Stomach (tissue), 9 donors: ENCODE data around the gene COL23A1. TPM values are rescaled to one million over a fixed set of nuclear protein-coding genes. Genes with fewer than 3 reads are reported as not detected.

ENCODE experiments used
- DNase-seq, 2 donors: peaks; one replicate each; pipeline versions ENCODE4 v3.0.0 to v3.0.0-alpha.2; 2013 to 2019
- H3K27ac ChIP-seq, 5 donors: fragments of 200-600 bp in 4 of 5; sonication (generic) in 4 of 5; one replicate each; pipeline ENCODE4 v1.5.1; 2013 to 2019; ENCODE audit warnings: mild to moderate bottlenecking in 1 of 5, moderate library complexity in 1 of 5
- H3K27me3 ChIP-seq, 3 donors: fragments of 200-600 bp; sonication (generic); one replicate each; pipeline ENCODE4 v1.5.1; 2017 to 2019; ENCODE audit warnings: mixed run types in 1 of 3
- H3K36me3 ChIP-seq, 4 donors: fragments of 200-600 bp; sonication (generic); 1 replicate in 3 of 4; 2 replicates in 1 of 4; pipeline ENCODE4 v1.5.1; 2016 to 2019
- H3K4me1 ChIP-seq, 4 donors: fragments of 200-600 bp; sonication (generic); one replicate each; pipeline ENCODE4 v1.5.1; 2016 to 2019
- H3K4me3 ChIP-seq, 4 donors: fragments of 200-600 bp; sonication (generic) in 3 of 4; one replicate each; pipeline ENCODE4 v1.5.1; 2016 to 2019; ENCODE audit warnings: mild to moderate bottlenecking in 1 of 4
- H3K9me3 ChIP-seq, 4 donors: fragments of 200-600 bp; sonication (generic); one replicate each; pipeline ENCODE4 v1.5.1; 2016 to 2019
- CTCF ChIP-seq, 7 experiments: fragments of 450-650 bp in 4 of 7; fragments of 200-600 bp in 3 of 7; sonication (generic) in 3 of 7; IDR thresholded peaks; one replicate each; pipeline ENCODE4 v1.5.1; 2016 to 2019; ENCODE audit warnings: antibody characterized with exemption in 7 of 7, control low read depth in 2 of 7, mild to moderate bottlenecking in 1 of 7
- EP300 ChIP-seq: sonication (generic); formaldehyde crosslinking; IDR thresholded peaks from one replicate; pipeline ENCODE4 v1.6.1; 2017; ENCODE audit warnings: antibody characterized with exemption
- POLR2A ChIP-seq, 4 donors: fragments of 450-650 bp; IDR thresholded peaks; one replicate each; pipeline ENCODE4 v1.6.1; 2016; ENCODE audit warnings: antibody characterized with exemption in 4 of 4, control low read depth in 2 of 4, mild to moderate bottlenecking in 1 of 4, moderate library complexity in 1 of 4
- POLR2AphosphoS5 ChIP-seq, 3 donors: sonication (generic); formaldehyde crosslinking; IDR thresholded peaks; one replicate each; pipeline ENCODE4 v1.6.1; 2016; ENCODE audit warnings: antibody characterized with exemption in 3 of 3
- WGBS, 5 donors: extraction: QIAGEN DNeasy Blood & Tissue Kit in 3 of 5; methylation state at CpG; one replicate each; pipeline versions ENCODE4 v1.1.5 to v1.1.7; 2013 to 2018; 5-methylcytosine and 5-hydroxymethylcytosine counted together
- intact Hi-C: fragments of 100-400 bp; cut with DNase I; formaldehyde crosslinking; loops from one replicate; pipeline ENCODE4 v1.15.1; 2023; ENCODE audit warnings: low total_unique reads
- polyA plus RNA-seq, 3 donors: library from polyadenylated mRNA; stranded (reverse); fragments of 200-250 nt; gene quantifications; one replicate each; pipeline ENCODE4 v1.2.3, GENCODE V29; 2013
- total RNA-seq, 5 donors: library from RNA; depleted of rRNA; stranded (reverse); fragments of >200 nt; gene quantifications; one replicate each; pipeline versions ENCODE4 v1.1.0 to v1.2.3, GENCODE V29; 2014 to 2016
- donor health status: healthy with polysubstance abuse.
- donor health status: Bipolar disorder and iron deficiency.
- donor health status: healthy.

COL23A1 gene
- total and polyA plus RNA-seq, 8 donors, result under 0.01 to 7.0 (median 1.4) TPM

GRCh38 chr5:178477802-178478201, 112.4 kb downstream of the COL23A1 start:
- no peak for DNase-seq
- H3K4me3 ChIP-seq, result no peak overlapping the region
- H3K9me3 ChIP-seq, result peaks cover 0 to 3% (median 0%) of the 10 kb centered on the region in 4 donors
- H3K27ac ChIP-seq, result peak overlapping the region in 1 of 5 donors; percentile 27
- TF ChIP-seq POLR2AphosphoS5 (IDR thresholded peaks at IDR 0.05), result no peak
- no peak for TF ChIP-seq EP300
- no peak for TF ChIP-seq POLR2A (IDR thresholded peaks at IDR 0.05)
- no peak for TF ChIP-seq CTCF (IDR thresholded peaks at IDR 0.05)
- intact Hi-C loops, result no loop called here
- H3K36me3 ChIP-seq, result no peaks in the 10 kb centered on the region
- WGBS, 5 donors, result 70 to 87% (median 75%) methylated on average over 8 of the region's 8 CpGs
- H3K27me3 ChIP-seq, result peaks cover 0 to 4% (median 0%) of the 10 kb centered on the region in 3 donors
- peaks cover 0 to 5% (median 0%) of the 10 kb centered on the region in 4 donors for H3K4me1 ChIP-seq

- H3K27me3 ChIP-seq, result peaks cover 0 to 4% (median 0%) of the 10 kb centered on the region in 3 donors
- TF ChIP-seq POLR2A (IDR thresholded peaks at IDR 0.05), result no peak
- TF ChIP-seq CTCF (IDR thresholded peaks at IDR 0.05), result no peak
- no peak for TF ChIP-seq POLR2AphosphoS5 (IDR thresholded peaks at IDR 0.05)
- TF ChIP-seq EP300, result no peak
- peaks cover 0 to 5% (median 0%) of the 10 kb centered on the region in 4 donors for H3K4me1 ChIP-seq
- H3K27ac ChIP-seq, result peak overlapping the region in 2 of 5 donors; percentile 13 to 27
- no peaks in the 10 kb centered on the region for H3K36me3 ChIP-seq
- no peak for DNase-seq
- WGBS, 5 donors, result 62 to 72% (median 69%) methylated on average over 12 of the region's 12 CpGs
- H3K9me3 ChIP-seq, result peaks cover 0 to 3% (median 0%) of the 10 kb centered on the region in 4 donors
- H3K4me3 ChIP-seq, result no peak overlapping the region
- intact Hi-C loops, result no loop called here
Measured at GRCh38 chr5:178476972-178477754, 113.0 kb downstream of the COL23A1 start.

GRCh38 chr5:178476531-178476930, 113.7 kb downstream of the COL23A1 start:
- Histone ChIP-seq H3K9me3 (peaks cover 0 to 3% (median 0%) of the 10 kb centered on the region in 4 donors), H3K36me3 (no peaks in the 10 kb centered on the region), H3K4me3 (no peak overlapping the region), H3K27me3 (peaks cover 0 to 4% (median 0%) of the 10 kb centered on the region in 3 donors), H3K4me1 (peaks cover 0 to 5% (median 0%) of the 10 kb centered on the region in 4 donors), H3K27ac (peak overlapping the region in 1 of 5 donors; percentile 27)
- TF ChIP-seq EP300 (no peak), POLR2AphosphoS5 (IDR thresholded peaks at IDR 0.05) (no peak), CTCF (IDR thresholded peaks at IDR 0.05) (no peak), POLR2A (IDR thresholded peaks at IDR 0.05) (no peak)
- DNase-seq, result peak in 1 of 2 donors; percentile 32
- intact Hi-C loops, result no loop called here
- WGBS, 5 donors, result 88 to 92% (median 90%) methylated on average over 8 of the region's 8 CpGs

- no peak overlapping the region for H3K4me3 ChIP-seq
- H3K9me3 ChIP-seq, result peaks cover 0 to 3% (median 0%) of the 10 kb centered on the region in 4 donors
- 88 to 95% (median 91%) methylated on average over 5 of the region's 5 CpGs for WGBS, 5 donors
- H3K27me3 ChIP-seq, result peaks cover 0 to 4% (median 0%) of the 10 kb centered on the region in 3 donors
- H3K4me1 ChIP-seq, result peaks cover 0 to 5% (median 0%) of the 10 kb centered on the region in 4 donors
- TF ChIP-seq CTCF (IDR thresholded peaks at IDR 0.05) (no peak), POLR2A (IDR thresholded peaks at IDR 0.05) (no peak), EP300 (no peak)
- DNase-seq, result no peak
- H3K27ac ChIP-seq, result no peak overlapping the region
- no peaks in the 10 kb centered on the region for H3K36me3 ChIP-seq
- intact Hi-C loops, result no loop called here
Measured at GRCh38 chr5:178475422-178475821, 114.8 kb downstream of the COL23A1 start.
